HEK293 (cell line): ENCODE results near the gene OLFM2.
"Not testable (repeated sequence)": the region's sequence is repeated elsewhere in the genome, so short reads cannot be mapped to it uniquely, and the experiment has no call there.

Source experiments
- CTCF ChIA-PET: fragments of 350-600 bp; formaldehyde crosslinking; extraction: SDS; loops from one replicate; lab custom pipeline; 2021; ENCODE audit warnings: antibody characterized with exemption; lab: Yijun Ruan, JAX
- POLR2A ChIA-PET: fragments of 300-600 bp; formaldehyde crosslinking; extraction: SDS; loops from one replicate; lab custom pipeline; 2020; ENCODE audit warnings: antibody characterized with exemption, inconsistent platforms; lab: Yijun Ruan, JAX
- H3K27ac ChIP-seq: fragments of 200-500 bp; sonication (Bioruptor generic); 2 replicates; pipeline ENCODE4 v1.5.1; 2014; ENCODE audit warnings: low read depth, low read length, control low read depth, inconsistent platforms; ENCODE audit errors: extremely low read depth
- H3K36me3 ChIP-seq, 2 experiments: fragments of 200-500 bp in 1 of 2; sonication (Bioruptor generic) in 1 of 2; 1 replicate in 1 of 2; 2 replicates in 1 of 2; pipeline ENCODE4 v1.5.1; 2014 to 2017; ENCODE audit warnings: inconsistent platforms in 2 of 2, low read length in 2 of 2; ENCODE audit not compliant: control insufficient read depth in 2 of 2, insufficient read depth in 1 of 2
- H3K4me1 ChIP-seq: fragments of 200-500 bp; sonication (Bioruptor generic); 2 replicates; pipeline ENCODE4 v1.5.1; 2014; ENCODE audit warnings: mild to moderate bottlenecking, low read length, inconsistent platforms; ENCODE audit not compliant: control insufficient read depth, insufficient read depth
- H3K4me3 ChIP-seq: 2 replicates; pipeline ENCODE4 v1.5.1; 2011; ENCODE audit warnings: low read depth, mild to moderate bottlenecking, control low read depth, low read length, moderate library complexity
- H3K9me3 ChIP-seq: fragments of 200-500 bp; sonication (Bioruptor generic); 2 replicates; pipeline ENCODE4 v1.5.1; 2014; ENCODE audit warnings: low read depth, low read length, inconsistent platforms; ENCODE audit not compliant: control insufficient read depth, insufficient read depth
- FEZF1 ChIP-seq: fragments of 450-650 bp; formaldehyde crosslinking; IDR thresholded peaks from 2 replicates; pipeline ENCODE4 v1.5.1; 2016; ENCODE audit warnings: missing biosample characterization, missing genetic modification characterization
- GFI1B ChIP-seq: fragments of 450-650 bp; formaldehyde crosslinking; IDR thresholded peaks from 2 replicates; pipeline ENCODE4 v1.5.1; 2016; ENCODE audit warnings: missing biosample characterization, missing genetic modification characterization
- GLIS2 ChIP-seq: fragments of 450-650 bp; formaldehyde crosslinking; IDR thresholded peaks from 2 replicates; pipeline ENCODE4 v1.5.1; 2016; ENCODE audit warnings: missing biosample characterization, missing genetic modification characterization
- KLF9 ChIP-seq: fragments of 450-650 bp; formaldehyde crosslinking; IDR thresholded peaks from 2 replicates; pipeline ENCODE4 v1.5.1; 2016; ENCODE audit warnings: missing biosample characterization, missing genetic modification characterization, low read depth
- MEIS1 ChIP-seq: sonication (generic); formaldehyde crosslinking; IDR thresholded peaks from 2 replicates; pipeline ENCODE4 v1.8.1; 2022; ENCODE audit warnings: missing genetic modification reagents, mild to moderate bottlenecking, borderline replicate concordance
- SALL2 ChIP-seq: fragments of 450-650 bp; formaldehyde crosslinking; IDR thresholded peaks from 2 replicates; pipeline ENCODE4 v1.5.0; 2017; ENCODE audit warnings: missing biosample characterization, mild to moderate bottlenecking, missing genetic modification characterization, borderline replicate concordance
- ZBTB7A ChIP-seq: fragments of 450-650 bp; formaldehyde crosslinking; IDR thresholded peaks from 2 replicates; pipeline ENCODE4 v1.5.1; 2016; ENCODE audit warnings: low read depth, missing biosample characterization, missing genetic modification characterization
- ZBTB8A ChIP-seq: fragments of 450-650 bp; formaldehyde crosslinking; IDR thresholded peaks from 2 replicates; pipeline ENCODE4 v1.5.1; 2016; ENCODE audit warnings: missing biosample characterization, missing genetic modification characterization
- ZEB2 ChIP-seq: fragments of 450-650 bp; formaldehyde crosslinking; IDR thresholded peaks from 2 replicates; pipeline ENCODE4 v1.5.1; 2016; ENCODE audit warnings: missing biosample characterization, missing genetic modification characterization
- ZFP3 ChIP-seq: fragments of 450-650 bp; formaldehyde crosslinking; IDR thresholded peaks from 2 replicates; pipeline ENCODE4 v1.5.1; 2016; ENCODE audit warnings: low read depth, missing biosample characterization, missing genetic modification characterization
- ZNF112 ChIP-seq: fragments of 450-650 bp; formaldehyde crosslinking; IDR thresholded peaks from 2 replicates; pipeline ENCODE4 v1.5.0; 2017; ENCODE audit warnings: missing biosample characterization, missing genetic modification characterization
- ZNF146 ChIP-seq: fragments of 450-650 bp; formaldehyde crosslinking; IDR thresholded peaks from 2 replicates; pipeline ENCODE4 v1.5.1; 2016; ENCODE audit warnings: missing biosample characterization, missing genetic modification characterization
- ZNF169 ChIP-seq: fragments of 450-650 bp; formaldehyde crosslinking; IDR thresholded peaks from 2 replicates; pipeline ENCODE4 v1.5.1; 2016; ENCODE audit warnings: missing biosample characterization, missing genetic modification characterization
- ZNF19 ChIP-seq: fragments of 450-650 bp; formaldehyde crosslinking; IDR thresholded peaks from 2 replicates; pipeline ENCODE4; 2016; ENCODE audit warnings: missing biosample characterization, missing genetic modification characterization, low read depth
- ZNF549 ChIP-seq: fragments of 450-650 bp; IDR thresholded peaks from 2 replicates; pipeline ENCODE4 v1.5.1; 2018; ENCODE audit warnings: missing biosample characterization, missing genetic modification characterization, mild to moderate bottlenecking, inconsistent platforms, moderate library complexity
- ZNF600 ChIP-seq: fragments of 450-650 bp; formaldehyde crosslinking; IDR thresholded peaks from 2 replicates; pipeline ENCODE4 v1.5.1; 2016; ENCODE audit warnings: missing biosample characterization, missing genetic modification characterization
- ZNF624 ChIP-seq: fragments of 450-650 bp; formaldehyde crosslinking; IDR thresholded peaks from 2 replicates; pipeline ENCODE4 v1.5.1; 2017; ENCODE audit warnings: missing biosample characterization, missing genetic modification characterization
- ZNF629 ChIP-seq: fragments of 450-650 bp; formaldehyde crosslinking; IDR thresholded peaks from 2 replicates; pipeline ENCODE4 v1.5.1; 2017; ENCODE audit warnings: missing biosample characterization, missing genetic modification characterization
- ZNF658 ChIP-seq: fragments of 450-650 bp; formaldehyde crosslinking; IDR thresholded peaks from 2 replicates; pipeline ENCODE4; 2016; ENCODE audit warnings: missing biosample characterization, missing genetic modification characterization
- ZNF677 ChIP-seq: fragments of 450-650 bp; IDR thresholded peaks from 2 replicates; pipeline ENCODE4 v1.5.0; 2018; ENCODE audit warnings: missing biosample characterization, mild to moderate bottlenecking, missing genetic modification characterization, moderate library complexity
- ZNF707 ChIP-seq: fragments of 450-650 bp; formaldehyde crosslinking; IDR thresholded peaks from 2 replicates; pipeline ENCODE4 v1.5.1; 2016; ENCODE audit warnings: missing biosample characterization, missing genetic modification characterization
- TF ChIP-seq, protein P1 (sequence below): fragments of 450-650 bp; formaldehyde crosslinking; IDR thresholded peaks from 2 replicates; pipeline ENCODE4 v1.5.1; 2016; ENCODE audit warnings: missing biosample characterization, missing genetic modification characterization
- TF ChIP-seq, protein P2 (sequence below): fragments of 450-650 bp; formaldehyde crosslinking; IDR thresholded peaks from 2 replicates; pipeline ENCODE4 v1.5.1; 2016; ENCODE audit warnings: missing biosample characterization, missing genetic modification characterization
- TF ChIP-seq, protein P3 (sequence below): fragments of 450-650 bp; formaldehyde crosslinking; IDR thresholded peaks from 2 replicates; pipeline ENCODE4 v1.5.1; 2016; ENCODE audit warnings: missing biosample characterization, missing genetic modification characterization
- TF ChIP-seq, protein P4 (sequence below): fragments of 450-650 bp; formaldehyde crosslinking; IDR thresholded peaks from 2 replicates; pipeline ENCODE4 v1.5.1; 2016; ENCODE audit warnings: missing biosample characterization, missing genetic modification characterization

The OLFM2 gene

DNA sequence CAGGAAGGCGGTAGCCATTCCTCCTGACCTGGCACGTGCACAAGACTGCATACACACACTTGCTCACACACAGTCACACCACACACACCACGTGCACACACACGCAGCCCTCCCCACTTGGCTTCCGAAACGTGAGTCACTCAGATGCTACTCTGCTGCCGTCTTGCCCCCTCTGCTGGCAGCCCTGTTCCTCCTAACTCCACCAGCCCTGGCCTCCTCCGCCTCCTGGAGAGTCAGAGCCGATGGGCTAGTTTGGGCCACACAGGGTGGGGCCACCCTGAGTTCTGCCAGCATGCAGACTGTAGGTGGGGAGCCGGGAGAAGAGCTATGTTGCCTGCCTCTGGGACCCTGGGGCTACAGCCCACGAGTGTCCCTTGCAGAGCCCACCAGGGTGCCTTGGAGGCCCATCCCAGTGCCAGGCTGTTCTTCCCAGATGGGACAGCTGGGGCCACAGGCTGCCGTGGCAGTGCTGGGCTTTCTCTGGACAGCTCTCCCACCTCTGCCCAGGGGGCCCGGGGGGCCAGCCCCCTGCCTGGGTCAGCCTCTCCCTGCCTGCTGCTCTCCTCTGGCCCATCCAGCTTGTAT, 89.1 kb downstream of the OLFM2 start (continued):
- TF ChIP-seq ZNF19 (no peak), ZNF677 (tag by site-specific recombination) (no peak), ZNF146 (no peak), ZEB2 (tag by site-specific recombination) (no peak), ZNF112 (tag by site-specific recombination) (no peak), ZNF600 (tag by site-specific recombination) (peak; percentile 96), ZNF658 (tag by site-specific recombination) (no peak), GFI1B (tag by site-specific recombination) (no peak), ZNF624 (tag by site-specific recombination) (no peak), FEZF1 (tag by site-specific recombination) (peak; percentile 43; the same call in 1 of the 2 replicates), ZBTB7A (tag by site-specific recombination) (no peak), ZBTB8A (tag by site-specific recombination) (no peak), GLIS2 (tag by site-specific recombination) (peak; percentile 65), MEIS1 (CRISPR knock-in tag) (no peak), ZFP3 (no peak), ZNF549 (tag by site-specific recombination) (no peak), ZNF707 (no peak), ZNF629 (tag by site-specific recombination) (no peak; the same call in 1 of the 2 replicates), SALL2 (tag by site-specific recombination) (no peak), ZNF169 (tag by site-specific recombination) (no peak), KLF9 (tag by site-specific recombination) (no peak)
- TF ChIP-seq, protein P1, sequence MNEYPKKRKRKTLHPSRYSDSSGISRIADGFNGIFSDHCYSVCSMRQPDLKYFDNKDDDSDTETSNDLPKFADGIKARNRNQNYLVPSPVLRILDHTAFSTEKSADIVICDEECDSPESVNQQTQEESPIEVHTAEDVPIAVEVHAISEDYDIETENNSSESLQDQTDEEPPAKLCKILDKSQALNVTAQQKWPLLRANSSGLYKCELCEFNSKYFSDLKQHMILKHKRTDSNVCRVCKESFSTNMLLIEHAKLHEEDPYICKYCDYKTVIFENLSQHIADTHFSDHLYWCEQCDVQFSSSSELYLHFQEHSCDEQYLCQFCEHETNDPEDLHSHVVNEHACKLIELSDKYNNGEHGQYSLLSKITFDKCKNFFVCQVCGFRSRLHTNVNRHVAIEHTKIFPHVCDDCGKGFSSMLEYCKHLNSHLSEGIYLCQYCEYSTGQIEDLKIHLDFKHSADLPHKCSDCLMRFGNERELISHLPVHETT (tag by site-specific recombination), result peak; percentile 72
- TF ChIP-seq, protein P2, sequence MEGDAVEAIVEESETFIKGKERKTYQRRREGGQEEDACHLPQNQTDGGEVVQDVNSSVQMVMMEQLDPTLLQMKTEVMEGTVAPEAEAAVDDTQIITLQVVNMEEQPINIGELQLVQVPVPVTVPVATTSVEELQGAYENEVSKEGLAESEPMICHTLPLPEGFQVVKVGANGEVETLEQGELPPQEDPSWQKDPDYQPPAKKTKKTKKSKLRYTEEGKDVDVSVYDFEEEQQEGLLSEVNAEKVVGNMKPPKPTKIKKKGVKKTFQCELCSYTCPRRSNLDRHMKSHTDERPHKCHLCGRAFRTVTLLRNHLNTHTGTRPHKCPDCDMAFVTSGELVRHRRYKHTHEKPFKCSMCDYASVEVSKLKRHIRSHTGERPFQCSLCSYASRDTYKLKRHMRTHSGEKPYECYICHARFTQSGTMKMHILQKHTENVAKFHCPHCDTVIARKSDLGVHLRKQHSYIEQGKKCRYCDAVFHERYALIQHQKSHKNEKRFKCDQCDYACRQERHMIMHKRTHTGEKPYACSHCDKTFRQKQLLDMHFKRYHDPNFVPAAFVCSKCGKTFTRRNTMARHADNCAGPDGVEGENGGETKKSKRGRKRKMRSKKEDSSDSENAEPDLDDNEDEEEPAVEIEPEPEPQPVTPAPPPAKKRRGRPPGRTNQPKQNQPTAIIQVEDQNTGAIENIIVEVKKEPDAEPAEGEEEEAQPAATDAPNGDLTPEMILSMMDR (tag by site-specific recombination), result peak; percentile 91
- TF ChIP-seq, protein P3, sequence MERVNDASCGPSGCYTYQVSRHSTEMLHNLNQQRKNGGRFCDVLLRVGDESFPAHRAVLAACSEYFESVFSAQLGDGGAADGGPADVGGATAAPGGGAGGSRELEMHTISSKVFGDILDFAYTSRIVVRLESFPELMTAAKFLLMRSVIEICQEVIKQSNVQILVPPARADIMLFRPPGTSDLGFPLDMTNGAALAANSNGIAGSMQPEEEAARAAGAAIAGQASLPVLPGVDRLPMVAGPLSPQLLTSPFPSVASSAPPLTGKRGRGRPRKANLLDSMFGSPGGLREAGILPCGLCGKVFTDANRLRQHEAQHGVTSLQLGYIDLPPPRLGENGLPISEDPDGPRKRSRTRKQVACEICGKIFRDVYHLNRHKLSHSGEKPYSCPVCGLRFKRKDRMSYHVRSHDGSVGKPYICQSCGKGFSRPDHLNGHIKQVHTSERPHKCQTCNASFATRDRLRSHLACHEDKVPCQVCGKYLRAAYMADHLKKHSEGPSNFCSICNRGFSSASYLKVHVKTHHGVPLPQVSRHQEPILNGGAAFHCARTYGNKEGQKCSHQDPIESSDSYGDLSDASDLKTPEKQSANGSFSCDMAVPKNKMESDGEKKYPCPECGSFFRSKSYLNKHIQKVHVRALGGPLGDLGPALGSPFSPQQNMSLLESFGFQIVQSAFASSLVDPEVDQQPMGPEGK (tag by site-specific recombination), result peak; percentile 81

DNA sequence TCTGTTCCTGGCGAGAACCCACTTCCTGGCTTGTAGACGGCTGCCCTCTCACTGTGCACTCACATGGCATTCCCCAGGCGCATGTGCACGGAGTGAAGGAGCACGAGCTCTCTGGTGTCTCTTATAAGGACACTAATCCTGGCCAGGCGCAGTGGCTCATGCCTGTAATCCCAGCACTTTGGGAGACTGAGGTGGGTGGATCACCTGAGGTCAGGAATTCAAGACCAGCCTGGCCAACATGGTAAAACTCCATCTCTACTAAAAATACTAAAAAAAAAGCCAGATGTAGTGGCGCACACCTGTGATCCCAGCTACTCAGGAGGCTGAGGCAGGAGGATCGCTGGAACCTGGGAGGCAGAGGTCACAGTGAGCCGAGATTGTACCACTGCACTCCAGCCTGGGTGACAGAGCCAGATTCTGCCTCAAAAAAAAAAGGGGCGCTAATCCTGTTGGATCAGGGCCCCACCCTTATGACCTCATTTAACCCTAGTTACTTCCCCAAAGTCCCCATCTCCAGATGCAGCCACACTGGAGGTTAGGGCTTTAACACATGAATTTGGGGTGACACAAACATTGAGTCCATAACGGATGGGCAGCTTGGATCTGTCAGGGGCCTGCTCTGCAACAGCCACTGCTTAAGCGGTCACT, 92.6 kb downstream of the OLFM2 start:
- peaks cover 36 to 99% of the 10 kb centered on the region in 2 experiments for H3K36me3 ChIP-seq
- H3K4me1 ChIP-seq, H3K4me3 ChIP-seq, H3K9me3 ChIP-seq, H3K27ac ChIP-seq, POLR2A ChIA-PET: not testable (repeated sequence)
- CTCF ChIA-PET, result interaction anchor here (0.6 kb wide), 1 partner anchor 157 kb away, joined by 5 read pairs; no protein-coding TSS in a partner anchor
- TF ChIP-seq, protein P4, sequence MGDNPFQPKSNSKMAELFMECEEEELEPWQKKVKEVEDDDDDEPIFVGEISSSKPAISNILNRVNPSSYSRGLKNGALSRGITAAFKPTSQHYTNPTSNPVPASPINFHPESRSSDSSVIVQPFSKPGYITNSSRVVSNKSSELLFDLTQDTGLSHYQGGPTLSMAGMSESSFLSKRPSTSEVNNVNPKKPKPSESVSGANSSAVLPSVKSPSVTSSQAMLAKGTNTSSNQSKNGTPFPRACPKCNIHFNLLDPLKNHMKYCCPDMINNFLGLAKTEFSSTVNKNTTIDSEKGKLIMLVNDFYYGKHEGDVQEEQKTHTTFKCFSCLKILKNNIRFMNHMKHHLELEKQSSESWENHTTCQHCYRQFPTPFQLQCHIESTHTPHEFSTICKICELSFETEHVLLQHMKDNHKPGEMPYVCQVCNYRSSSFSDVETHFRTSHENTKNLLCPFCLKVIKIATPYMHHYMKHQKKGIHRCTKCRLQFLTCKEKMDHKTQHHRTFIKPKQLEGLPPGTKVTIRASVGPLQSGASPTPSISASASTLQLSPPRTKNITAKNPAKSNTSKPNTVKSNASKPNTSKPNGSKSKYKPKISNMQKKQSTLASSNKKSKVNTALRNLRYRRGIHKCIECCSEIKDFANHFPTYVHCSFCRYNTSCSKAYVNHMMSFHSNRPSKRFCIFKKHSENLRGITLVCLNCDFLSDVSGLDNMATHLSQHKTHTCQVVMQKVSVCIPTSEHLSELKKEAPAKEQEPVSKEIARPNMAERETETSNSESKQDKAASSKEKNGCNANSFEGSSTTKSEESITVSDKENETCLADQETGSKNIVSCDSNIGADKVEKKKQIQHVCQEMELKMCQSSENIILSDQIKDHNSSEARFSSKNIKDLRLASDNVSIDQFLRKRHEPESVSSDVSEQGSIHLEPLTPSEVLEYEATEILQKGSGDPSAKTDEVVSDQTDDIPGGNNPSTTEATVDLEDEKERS, result peak; percentile 96
